ENCODE data around the gene SPIB.

GRCh38 chr19:50406829-50407228, 11.9 kb upstream of the SPIB start:
- TF ChIP-seq POLR2A (IDR thresholded peaks at IDR 0.05) = no peak
- no peak for TF ChIP-seq CTCF (IDR thresholded peaks at IDR 0.05)
- TF ChIP-seq EP300 (IDR thresholded peaks at IDR 0.05) = no peak
- TF ChIP-seq POLR2AphosphoS5 (IDR thresholded peaks at IDR 0.05) = no peak
